ENCODE results near the gene CENPM. TPM values are rescaled to one million over a fixed set of nuclear protein-coding genes. Genes with fewer than 3 reads are reported as not detected.

CENPM gene
- total RNA-seq, 1 donor from 2014 or later = 1.8 TPM

DNA sequence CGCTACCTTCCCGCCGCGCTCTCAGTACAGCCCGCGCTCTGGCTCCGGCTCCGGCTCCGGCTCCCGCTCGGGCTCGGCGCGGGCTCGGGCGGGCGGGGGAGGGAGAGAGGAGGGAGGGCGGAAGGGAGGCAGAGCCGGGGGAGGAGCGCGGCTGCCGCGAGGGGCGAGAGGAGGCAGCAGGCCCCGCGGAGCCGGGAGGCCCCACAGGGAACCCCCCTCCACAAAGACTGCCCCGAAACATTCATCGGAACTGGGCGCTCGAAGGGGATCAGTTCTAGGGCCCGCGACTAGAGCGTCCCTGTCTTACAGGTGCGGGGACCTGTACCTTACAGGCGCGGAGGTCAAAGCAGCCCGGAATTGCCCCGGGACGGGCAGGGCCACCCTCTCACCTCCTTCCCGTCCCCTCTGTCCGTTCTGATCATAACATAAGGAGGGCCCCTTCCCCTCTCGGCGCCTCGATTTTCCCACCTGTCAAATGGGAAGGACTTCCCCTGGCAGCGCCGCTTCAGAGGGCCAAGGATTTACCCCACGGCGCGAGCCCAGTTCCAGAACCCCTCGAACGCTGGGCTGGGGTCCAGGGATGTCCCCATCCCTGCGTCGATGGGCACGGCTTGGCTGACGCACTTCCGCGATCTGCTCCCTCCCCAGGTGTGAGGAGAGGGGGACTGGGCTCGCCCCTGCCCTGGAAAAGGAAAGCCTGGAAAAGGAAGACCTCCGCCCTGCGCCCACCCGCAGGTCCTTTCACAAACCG, 31.7 kb downstream of the CENPM start, which contains the start of gene SHISA8:
TSS of gene SHISA8 (minus strand) at position 40 of the 751 bp plus-strand sequence. CDS start 407 bp downstream, outside the sequence.
- DNase-seq (ENCODE audit: low read depth) = no peak

DNA sequence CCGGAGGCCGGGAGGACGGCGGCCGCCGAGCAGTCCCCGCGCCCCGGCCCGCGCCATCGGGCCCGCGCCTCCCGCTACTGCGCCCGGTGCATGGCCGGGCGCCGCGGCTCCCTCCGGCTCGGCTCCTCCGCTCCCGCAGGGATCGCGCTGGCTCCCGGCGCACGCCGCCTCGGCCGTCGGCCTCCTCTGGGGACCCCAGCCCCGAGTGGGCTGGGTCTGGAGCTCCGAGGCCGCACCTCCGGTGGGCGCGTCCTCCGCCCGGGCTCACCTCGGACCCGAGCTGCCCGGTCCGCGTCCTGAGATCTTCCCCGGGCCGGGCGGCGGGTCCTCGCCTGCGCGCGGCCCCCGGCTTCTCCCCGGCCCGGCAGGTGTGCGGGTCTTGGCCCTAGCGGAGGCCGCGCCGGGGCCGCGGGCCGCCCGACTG, 32.3 kb downstream of the CENPM start:
- DNase-seq (ENCODE audit: low read depth) = no peak

DNA sequence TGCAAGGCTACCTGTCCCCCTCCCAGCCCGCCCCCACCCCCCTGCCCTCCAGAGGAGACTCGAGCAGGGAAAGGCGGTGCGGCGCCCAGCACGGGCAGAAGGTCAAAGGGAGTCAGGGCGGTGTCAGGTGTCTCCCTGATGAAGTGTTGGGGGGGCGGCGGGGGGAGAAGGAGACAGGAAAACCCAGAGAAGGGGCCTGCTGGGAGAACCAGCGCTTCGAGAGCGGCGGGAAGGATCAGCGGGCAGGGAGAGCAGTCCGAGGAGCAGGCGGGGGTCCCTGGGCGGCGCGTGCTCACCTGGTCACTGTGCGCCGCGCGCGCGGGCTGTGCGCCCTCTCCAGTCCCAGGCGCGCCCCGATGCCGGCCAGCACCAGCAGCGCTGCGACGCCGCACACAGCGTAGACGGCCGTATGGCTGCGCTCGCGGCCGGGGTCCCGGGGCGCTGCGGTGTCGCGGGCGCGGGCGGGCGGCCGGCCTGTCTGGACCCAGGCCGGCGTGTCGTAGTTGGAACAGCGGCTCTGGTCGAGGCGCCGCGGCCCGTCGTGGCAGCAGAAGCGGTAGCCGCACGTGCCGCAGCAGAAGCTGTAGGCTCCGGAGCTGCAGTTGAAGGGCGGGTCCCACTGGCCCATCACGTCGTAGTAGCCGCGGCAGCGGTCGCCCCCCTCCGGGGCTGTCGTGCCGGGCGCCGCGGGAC, 33.0 kb downstream of the CENPM start:
- no peak for DNase-seq (ENCODE audit: low read depth)

DNA sequence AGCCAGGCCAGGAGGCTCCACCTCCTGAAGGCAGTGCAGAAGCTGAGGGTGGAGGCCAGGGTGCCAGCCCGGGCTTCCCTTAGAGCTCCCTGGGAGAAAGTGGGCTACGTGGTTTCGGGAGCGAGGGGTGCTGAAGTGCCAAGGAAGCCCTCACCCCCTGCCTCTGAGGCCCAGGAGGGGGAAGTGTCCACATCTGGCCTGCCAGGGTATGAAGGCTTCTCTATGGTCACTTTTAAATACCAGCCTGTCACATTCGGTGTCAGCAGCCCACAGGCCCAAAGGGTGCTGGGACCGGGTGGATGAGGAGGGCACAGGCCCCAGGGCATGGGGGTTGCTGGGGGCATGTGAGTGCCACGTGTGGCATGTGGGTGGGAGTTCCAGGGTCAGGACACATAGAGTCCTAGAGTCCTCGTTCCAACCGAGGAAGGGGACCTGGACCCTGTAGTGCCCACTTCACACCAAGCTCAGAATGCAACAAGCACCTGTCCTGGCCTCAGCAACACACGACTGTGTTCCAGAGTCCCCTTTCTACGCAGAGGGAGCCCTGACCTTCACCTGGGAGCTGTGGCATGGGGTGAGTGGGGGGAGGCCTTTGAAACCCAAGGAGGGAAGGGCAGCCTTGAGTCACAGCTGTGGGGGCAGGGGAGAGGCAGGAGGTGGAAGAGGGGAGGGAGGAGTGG, 33.8 kb downstream of the CENPM start:
- DNase-seq (ENCODE audit: low read depth) = no peak

DNA sequence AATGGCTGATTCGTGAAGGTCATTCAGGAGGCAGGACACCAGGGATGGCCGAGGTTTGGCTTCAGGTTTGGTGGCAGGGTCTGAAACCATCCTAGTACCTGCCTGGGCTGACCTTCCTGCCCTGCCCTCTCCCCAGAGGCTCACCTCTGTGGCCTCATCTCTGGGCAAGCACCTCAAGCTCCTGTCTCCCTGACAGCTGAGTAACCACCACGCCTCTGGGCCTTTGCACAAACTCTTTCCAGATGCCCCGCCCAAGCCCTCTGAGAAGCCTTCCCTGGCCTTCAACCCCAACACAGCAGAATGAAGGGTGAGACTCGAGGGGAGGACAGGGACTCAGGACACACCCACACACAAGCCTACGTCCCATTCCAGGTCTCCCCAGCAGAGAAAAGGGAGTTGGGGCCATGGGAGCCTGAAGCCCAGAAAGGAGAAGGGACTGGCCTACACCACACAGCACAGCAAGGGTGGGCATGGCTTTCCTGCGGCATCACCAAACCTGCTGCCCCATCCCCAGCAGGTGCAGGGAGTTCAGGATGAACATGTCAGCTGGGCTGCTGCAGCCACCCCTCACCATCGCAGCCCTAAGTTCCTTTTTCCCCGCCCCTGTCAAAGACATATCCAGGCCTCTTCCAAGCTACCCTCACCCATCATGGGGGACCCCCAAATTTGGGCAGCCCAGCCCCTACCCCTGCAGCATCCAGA, 34.5 kb downstream of the CENPM start:
- no peak for DNase-seq (ENCODE audit: low read depth)

DNA sequence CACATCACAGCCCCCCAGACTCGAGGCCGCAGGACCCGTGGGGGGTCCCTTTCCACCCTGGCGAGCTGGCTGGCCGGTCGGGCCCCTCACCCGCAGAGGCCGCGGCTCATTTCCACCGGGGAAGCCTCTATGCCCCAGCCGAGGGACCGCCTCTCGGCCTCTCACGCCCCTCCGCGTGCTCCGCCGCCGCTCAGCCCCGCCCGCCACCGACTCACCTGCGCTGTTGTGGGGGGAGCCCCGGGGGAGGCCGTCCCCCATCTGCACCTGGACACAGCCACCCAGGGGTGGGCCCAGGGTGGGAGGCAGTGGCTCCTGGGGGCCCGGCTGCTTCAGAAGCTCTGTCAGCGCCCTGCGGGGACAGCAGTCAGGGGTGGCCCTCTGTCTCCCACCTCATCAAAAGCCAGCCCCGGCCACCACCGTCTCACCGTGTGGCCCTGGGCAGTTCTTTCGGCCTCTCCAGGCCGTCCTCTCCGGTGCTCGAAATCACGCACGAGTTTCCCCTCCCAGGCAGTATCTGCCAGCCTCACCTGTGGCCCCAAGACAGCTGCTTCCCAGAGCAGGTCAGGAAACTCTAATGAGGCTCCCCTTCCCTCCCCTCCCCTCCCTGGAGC, 35.8 kb downstream of the CENPM start:
- DNase-seq (ENCODE audit: low read depth) = no peak

DNA sequence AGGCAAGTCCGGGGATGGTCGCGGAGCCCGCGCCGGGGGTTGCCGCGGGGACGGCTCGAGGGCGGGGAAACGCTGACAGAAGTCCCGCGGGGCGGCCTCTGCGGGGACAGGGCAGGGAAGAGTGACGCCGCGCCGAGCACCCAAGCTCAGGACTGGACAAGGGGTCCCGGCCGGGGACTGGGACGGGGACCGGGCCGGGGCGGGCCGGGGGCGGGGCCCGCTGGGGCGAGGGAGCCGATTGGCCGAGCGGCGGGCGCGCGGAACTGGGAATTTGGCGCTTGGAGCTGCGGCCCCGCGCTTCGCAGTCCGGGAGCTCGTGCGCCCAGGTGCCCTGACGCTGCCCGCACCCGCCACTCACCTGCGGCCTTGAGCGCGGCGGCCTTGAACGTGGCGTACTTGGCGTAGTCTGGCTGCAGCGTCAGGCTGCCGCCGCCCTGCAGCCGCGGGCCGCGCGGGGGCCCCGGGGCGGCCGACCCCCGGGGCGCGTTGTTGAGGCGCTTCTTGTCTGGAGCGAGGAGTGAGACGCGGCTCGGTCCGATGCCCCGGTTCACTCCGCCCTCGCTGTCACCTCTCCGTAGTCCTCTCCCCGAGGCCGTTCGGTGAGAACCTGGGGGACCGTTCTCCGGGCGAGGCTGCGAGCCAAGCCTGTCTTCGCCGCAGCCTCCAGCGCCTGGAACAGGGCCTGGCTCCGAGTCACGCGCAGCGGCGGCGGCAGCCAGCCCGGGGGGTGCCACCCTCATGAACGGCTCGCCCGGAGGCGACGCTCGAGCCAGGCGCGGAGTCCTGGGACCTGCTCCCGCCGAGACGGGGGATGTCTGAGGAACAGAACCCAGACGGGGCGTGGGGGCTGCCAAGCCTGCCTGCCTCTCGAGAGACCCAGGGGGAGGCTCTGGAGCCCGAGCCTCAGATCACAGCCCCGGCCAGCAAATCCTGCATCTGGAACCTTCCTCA, 36.6 kb downstream of the CENPM start:
- no peak for DNase-seq (ENCODE audit: low read depth)

DNA sequence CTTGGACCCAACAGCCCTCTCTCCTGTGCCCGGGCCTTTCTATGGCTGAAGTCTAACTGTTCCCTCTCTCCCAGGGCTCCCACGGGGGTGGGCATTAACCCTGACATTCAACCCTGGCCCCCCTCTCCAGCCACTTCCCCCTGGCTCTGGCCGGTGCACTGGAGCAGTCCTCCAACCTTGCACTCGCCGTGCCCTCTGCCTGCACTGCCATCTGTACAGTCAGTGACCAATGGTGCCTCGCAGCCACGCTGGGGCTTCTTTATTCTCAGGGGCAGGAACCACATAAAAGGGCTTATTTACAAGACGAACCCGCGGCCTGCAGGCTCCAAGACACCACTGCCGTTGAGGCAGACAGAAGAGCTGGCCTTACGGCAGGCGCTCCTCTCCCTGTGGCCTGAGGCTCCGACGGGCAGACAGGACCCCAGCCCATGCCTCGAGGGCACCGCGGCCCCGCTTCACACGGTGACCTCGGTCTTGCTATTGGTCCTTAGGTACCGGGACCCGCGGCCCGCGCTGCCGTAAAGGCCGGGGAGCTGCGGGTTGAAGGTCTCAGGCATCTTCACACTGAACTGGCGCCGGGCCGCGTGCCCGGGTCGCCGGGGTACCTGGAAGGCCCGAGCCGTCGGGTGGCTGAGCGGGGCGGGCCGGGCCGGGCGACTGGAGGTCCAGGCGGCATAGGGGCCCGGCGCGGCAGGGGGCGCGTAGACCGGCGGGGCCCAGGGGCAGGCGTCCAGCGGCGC, 37.5 kb downstream of the CENPM start:
- DNase-seq (ENCODE audit: low read depth) = no peak

DNA sequence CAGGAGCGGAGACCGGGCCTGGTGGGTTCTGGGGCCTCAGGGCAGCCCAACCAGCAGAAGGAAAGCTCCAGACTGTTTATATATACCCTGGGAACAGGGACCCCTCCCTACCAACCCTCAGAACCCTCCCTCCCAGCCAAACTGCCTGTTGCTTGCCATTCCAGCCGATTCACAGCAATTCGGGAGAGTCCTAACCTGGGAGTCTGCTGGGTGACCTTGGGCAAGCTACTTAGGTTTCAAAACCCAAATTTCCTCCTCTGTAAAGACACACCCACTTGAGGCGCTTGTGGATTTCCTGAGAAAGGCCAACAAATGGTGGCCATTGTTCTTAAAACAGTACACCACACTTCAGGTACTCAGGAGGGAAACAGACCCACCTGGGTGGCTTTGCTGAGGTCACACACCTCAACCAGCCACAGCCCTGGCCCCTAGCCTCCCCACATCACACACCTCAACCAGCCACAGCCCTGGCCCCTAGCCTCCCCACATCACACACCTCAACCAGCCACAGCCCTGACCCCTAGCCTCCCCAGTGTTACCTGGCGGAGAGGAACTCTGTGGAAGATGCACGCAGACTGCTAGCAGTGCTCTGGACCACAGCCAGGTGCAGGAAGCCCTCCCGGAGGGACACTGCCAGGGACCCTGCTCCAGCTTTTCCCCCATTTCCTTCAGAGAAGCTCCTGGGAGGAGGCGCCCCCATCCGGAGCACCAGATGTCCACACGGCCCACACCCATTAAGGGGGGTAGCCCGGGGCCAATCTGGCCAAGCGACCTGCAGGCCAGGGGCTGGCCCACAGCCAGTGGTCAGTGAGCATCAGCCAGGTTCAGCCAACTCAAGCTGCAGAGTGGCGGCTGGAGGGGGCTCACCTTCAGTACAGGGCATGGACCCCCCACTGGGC, 38.3 kb downstream of the CENPM start:
- no peak for DNase-seq (ENCODE audit: low read depth)

DNA sequence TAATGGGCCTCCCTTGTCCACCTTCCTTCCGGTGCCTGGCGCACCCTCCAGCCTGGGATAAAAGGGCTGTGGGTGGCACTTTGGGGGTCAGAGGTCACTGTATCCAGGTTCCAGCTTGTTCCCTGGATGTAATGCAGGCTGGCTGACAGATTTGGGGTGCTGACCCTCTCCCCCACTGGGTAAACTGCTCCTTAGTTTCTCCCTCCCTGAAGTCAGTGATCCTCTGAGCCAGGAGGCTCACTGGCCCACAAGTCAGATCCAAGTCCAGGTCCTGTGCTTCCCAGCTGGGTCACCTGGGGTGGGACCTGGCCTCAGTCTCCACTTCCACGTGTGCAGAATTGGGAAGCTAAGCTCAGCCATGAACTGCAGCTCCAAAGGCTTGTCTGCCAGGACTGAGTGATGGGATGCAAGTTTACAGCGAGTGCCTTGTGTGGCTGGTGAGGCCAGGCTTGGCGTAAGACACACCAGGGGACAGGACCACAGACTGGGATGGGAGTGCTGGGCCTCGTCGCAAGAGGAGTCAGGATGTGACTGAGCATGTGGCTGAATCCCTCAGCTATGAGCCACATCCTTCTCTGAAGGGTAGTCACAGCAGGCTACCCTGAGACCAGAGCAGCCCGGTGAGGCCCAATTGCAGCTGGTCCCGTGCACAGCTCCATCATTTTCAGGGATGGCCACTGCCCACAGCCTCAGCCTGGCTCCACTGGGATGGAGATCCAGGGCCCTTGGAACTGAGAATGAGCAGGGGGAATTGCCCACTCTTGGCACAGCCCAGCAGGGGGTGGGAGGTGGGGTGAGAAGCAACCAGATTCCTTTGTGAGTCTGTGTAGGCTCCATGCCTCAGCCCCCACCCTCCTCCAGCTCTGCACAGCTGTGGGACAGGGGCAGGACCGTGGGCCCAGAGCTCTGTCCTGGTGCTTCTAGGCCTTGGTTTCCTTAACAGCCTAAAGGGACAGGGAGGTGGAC, 39.2 kb downstream of the CENPM start:
- no peak for DNase-seq (ENCODE audit: low read depth)

DNA sequence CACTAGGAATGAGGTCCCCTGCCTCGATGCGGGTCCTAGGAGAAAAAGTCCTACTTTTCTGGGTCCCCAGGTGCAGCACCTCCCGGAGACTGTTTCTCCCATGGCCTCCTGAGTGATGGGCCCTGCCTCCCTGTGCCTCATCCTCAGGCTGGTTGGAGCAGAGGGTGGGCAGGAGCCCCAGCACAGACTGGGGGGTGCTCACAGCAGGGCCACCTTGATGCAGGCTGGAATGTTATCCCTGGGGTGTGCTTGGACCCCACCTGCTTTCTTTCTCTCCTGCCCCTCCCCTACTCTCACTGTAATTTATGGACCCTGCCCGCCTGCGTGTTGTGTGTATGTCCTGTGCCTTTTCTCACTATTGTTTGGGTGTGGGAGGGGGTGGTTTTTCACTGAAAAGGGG, 40.1 kb downstream of the CENPM start:
- no peak for DNase-seq (ENCODE audit: low read depth)

DNA sequence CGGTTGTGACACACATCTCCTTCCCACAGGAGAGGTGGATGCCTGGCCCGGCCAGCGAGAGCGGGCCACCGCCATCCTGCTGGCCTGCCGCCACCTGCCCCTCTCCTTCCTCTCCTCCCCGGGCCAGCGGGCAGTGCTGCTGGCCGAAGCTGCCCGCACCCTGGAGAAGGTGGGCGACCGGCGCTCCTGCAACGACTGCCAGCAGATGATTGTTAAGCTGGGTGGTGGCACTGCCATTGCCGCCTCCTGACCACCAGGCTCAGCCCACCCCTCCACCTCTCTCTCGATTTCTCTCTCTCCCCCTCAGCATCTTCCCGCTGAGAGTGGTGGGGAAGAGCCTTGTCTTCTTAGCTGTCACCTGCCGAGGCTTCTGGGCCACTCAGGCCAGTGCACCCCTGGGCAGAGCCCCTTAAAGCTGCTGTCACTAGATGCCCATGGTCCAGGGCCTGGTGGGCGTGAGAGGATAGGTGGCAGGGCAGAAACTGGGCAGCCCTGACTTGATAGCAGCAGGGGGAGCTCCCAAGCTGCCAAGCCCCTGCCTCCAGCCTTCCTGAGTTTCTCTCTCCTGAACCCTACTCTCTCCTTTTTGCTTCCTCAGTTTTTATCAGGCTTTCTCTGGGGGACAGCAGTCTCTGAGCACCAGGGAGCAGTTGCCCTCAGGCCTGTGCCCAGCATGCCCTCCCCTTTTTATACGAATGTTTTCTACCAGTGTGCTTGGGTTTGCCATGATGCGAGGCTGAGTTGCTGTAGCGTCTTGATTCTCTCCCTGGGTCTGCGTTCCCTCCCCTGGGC, 41.3 kb downstream of the CENPM start:
- DNase-seq (ENCODE audit: low read depth) = no peak

DNA sequence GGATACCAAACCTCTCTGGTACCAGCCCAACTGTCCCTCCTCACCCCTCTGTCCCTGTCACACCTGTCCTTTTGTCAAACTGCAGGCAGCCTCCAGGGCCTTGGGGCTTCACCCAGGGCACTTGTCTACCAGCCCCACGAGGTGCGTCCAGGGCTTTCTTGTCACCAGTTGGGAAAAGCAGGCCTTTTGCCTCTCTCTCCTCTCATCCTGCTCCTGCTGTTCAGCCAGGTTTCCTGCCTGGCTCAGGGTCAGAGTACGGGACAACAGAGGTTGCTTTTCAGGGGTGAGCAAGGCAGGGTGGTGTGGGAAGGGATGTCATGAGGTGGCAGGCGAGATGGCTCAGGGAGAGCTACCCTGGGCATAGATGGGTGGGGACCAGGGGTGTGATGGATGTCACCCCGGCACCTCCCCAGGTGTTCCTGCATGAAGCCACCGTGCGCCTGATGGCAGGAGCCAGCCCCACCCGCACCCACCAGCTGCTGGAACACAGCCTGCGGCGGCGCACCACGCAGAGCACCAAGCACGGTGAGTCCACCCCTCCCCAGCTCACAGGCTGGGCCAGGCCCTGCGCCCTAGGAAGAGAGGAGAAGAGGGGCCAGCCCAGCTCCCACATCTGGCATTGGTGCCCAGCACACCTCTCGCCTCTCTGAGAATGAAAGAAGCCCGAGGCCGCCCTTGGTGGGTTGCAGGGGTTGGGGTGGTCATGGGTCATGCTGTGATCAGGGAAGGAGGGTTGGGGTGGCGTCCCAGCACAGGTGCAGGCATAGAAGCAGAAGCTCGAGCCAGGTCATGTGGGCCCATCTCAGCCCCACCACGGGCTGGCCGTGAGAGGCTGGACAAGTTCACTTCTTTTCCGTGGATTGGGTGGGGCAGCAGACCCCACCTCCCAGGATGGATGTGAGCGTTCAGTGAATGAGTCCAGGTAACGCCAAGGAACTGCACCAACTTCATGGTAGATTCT, 42.2 kb downstream of the CENPM start:
- no peak for DNase-seq (ENCODE audit: low read depth)

DNA sequence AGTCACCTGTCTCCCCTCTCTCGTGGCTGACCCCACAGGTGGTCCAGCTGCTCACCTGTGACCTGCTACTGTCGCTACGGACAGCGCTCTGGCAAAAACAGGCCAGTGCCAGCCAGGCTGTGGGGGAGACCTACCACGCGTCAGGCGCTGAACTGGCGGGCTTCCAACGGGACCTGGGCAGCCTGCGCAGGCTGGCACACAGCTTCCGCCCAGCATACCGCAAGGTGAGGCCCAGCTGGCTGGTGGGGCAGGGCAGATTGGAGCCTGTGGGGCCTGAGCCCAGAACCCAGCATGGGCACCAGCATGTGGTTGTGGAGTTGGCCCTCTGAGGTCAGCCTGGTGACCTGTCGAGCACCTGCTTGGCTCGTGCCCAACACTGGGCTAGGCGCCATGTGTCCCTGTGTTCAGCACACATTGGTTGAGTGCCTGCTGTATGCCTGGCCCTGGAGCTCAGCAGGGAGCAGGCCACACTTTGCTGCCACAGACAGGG, 44.0 kb downstream of the CENPM start:
- DNase-seq (ENCODE audit: low read depth) = no peak

DNA sequence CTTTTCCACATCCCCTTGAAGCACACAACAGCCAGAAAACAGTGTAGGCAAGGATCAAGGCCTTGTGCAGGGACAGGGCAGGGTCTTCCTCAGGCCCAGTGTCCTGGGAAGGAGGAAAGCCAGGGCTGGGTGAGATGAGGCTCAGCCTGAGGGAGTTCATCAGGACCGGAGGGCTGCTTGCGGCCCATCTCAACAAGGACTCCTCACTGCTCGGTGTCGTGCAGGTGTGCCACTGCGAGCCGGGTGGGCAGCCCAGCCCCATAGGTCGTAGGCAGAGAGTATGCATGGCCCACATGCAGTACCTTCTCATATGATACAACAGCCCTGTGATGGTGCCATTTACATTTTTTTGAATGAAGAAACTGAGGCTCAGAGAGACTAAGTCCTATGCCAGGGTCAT, 44.9 kb downstream of the CENPM start:
- no peak for DNase-seq (ENCODE audit: low read depth)

Measured in renal cortical epithelial cell (primary cell).